ENCODE measurements around the gene FRMD3.
"Not testable (repeated sequence)": the region's sequence is repeated elsewhere in the genome, so short reads cannot be mapped to it uniquely, and the experiment has no call there.

FRMD3 gene

DNA sequence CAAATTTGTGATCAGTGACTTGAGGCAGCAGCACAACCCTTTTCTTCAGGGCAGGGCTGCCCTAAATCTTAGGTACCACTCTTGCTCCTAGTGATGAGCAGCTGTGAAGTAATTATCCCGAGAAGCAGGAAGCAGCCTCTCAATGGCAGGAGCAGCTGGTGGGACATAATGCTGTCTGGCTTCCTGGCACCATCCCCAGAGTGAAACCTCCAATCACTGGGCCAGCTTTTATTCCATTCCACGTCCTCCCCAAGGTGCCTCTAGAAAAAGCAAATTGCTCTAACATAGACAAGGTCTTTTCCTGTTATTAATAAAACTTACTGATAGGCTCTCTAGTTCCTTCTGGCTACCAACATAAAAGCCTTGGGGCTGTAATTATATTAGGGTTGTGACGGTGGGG, 154.0 kb downstream of the FRMD3 start:
- DNase-seq: no peak

DNA sequence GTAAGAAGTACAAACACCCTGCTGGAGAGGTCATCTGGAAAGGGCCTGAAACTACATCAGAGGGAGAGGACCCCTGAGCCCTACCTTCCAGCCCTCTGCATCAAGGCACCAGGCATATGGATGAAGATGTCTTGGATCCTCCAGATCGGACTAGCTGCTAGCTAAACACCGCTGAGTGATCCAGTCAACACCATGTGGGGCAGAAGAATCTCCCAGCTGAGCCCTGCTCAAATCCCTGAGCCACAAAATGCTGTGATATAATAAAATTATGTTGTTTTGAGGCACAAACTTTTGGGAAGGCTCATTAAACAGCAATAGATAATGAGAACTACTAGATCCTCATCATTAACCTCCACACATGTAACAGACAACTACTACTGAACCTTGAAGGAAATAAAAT, 155.2 kb downstream of the FRMD3 start:
- no peak for DNase-seq

DNA sequence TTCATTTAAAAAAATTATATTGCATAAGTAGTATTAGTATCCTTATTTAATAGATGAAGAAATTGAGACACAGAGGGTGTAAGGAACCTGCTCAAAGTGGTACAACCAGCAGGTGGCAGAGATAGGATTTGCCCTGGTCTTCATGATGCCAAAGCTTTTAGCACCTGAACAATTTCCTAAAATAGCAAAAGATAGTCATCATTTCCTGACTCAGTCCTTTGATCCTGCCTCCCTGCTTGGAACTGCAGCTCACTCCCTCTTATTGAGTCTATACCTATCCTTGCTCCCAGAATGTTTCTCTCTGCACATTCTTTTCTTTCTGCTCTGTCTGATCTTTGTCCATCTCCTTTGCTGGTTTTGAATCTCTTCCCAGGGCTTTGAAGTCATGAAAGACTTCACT, 155.8 kb downstream of the FRMD3 start:
- no peak for DNase-seq

DNA sequence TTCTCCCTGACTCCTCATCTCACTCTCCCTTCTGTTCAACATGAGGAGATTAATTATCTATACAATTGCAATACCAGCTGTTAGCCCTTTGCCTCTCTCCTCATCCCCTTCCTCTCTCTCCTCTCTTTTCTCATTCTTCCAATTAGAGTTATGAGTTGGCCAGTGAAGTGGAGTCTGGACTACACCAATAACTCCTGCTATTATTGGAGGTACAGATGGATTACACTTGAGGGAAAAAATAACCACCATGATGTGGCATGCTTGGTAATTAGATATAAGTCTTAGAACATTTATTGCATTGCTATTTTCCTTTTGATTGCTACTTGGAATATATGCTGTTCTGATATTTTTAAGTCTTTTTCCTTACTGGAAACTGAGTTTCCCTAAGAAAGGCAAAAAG, 159.2 kb downstream of the FRMD3 start:
- no peak for DNase-seq

DNA sequence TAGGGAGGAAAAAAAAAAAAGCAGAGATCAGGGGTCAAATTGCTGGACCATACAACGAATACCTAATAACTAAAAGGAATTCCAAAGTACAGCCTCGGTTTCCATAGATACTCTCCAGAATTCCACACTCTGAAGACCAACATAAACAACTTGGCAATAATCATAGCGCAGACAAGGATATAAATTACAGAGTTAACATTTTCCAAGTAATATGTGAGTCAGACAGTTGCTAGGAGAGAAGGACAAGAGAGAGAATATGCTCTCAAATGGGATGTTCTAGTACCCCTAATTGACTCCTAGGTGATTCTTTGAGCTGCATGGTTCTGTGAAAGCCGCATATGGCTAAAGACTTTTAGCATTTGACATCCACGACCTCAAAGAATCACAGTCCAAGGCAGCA, 165.2 kb downstream of the FRMD3 start:
- DNase-seq: no peak

DNA sequence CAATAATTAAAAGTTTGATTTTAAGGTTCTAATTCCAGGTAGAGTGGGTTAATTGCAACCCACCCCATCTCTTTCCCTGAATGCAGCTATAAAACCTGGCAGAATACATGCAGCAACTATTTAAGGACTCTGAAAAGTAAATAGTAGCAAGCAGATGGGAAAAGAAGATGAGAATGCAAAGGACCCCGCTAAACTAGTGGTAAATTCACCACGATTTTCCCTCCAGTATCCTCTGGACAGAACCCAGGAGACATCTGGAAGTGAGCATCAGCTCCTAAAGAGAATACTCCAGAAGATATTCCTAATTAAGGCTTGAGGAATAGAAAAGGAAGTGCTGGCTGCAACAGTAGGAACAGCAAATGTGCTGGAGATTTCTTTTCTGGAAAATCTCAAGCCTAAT, 170.9 kb downstream of the FRMD3 start:
- DNase-seq: no peak

DNA sequence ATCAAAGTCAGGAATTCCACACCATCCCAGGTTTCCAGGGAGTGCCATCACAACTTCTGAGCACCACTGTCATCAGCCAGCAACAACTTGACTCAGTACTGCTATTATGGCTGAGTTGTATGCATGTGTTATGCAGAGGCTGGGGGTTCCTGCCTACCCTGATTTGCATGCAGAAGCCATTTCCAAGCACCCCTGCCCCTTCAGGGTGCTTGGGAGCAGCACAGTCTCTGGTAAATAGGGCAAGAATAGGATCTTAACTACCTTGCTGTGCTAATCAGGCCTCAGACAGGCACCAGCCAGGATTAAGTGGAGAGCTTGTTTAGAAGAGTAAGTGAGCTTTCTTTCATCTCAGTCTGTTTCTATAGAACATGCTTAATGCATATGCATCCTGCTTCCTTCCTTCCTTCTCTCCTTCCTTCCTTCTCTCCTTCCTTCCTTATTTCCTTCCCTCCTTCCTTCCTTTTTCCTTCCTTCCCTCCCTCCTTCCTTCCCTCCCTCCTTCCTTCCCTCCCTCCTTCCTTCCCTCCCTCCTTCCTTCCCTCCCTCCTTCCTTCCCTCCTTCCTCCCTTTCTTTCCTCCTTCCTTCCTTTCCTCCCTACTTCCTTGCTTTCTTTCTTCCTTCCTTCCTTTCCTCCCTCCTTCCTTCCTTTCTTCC, 175.7 kb downstream of the FRMD3 start:
- DNase-seq: no peak

DNA sequence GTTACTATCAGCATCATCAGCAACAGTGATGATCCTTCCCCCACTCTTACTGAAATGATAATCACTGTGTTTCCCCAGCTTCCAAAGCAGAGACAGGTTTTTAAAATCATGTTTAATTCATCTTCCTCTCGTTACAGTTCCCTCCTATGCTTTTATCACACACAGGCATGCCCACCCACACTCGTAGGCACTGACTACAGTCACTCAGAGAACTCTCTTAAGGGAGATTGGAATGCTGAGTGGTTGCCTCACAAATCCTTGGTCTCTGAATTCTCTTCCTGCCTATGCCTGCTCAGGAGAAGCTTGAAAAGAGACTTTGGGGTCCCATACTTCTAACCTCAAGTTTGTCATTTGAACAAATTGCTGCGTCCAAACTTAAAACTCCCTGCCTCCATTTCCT, 179.2 kb downstream of the FRMD3 start:
- no peak for DNase-seq

DNA sequence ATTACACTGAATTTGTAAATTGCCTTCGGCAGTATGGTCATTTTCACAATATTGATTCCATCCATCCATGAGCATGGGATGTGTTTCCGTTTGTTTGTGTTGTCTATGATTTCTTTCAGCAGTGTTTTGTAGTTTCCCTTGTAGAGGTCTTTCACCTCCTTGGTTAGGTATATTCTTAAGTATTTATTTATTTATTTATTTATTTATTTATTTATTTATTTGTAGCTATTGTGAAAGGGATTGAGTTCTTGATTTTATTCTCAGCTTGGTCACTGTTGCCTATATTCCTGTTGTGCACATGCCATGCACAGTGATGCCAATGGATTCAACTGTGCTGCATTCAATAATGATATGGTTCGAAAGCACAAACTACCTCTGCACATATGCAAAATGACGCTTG, 179.7 kb downstream of the FRMD3 start:
- DNase-seq: not testable (repeated sequence)

DNA sequence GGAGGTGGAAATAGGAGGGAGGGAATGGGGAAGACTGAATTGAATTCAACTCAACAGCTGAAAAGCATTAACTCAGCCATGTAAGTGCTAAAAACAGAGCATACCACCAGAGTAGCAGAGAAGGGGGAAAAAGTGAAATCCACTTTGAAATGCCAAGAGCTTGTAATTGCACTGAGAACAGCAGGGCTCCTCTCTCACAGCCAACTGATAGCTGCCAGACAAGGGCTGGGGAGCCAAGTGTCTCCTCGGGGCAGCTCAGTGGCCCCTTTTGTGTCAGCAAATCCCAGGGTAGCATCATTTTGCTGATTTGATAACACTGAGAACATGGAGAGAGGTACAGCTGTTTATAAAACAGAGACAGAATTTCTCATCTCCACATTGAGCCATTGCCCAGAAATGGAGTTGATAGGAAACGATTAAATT, 182.5 kb downstream of the FRMD3 start:
- no peak for DNase-seq

DNA sequence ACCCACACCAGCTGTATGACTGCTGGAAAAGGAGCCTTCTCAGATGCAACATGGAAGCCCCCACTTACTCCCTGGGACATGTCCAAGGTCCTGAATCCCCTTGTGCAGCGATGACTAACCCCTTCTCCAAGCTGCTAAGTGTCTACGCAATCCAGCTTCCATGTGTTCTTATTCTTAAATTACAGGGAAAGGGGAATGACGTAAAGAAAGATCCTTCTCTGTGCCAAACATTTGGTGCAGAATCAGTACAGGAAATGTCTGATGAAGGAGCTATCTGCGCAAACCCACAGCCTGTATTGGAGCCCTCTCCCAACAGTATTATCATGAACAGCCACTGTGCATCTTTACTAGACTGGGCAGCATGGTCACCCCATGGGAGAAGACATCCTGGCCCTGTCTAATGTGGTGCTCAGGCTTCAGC, 183.2 kb downstream of the FRMD3 start:
- DNase-seq: peak; percentile 49

DNA sequence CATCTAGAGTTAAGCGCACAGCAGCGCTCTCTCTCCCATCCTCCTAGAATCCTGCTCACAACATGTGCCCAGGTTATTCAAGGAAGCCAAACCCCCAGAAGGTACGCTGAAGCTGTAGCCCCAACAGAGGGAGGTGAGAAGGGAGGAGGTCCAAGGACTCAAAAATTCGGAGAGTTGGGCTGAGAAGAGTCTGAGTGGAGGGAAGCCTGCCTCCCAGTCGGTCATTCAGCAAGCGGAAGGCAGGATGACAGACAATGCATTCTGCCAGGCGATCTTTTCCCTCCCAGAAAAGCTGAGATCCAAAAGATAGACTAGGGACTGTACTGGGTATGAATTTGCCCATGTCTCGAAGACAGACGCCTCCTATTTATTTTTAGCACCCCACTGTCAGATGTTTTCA, 189.2 kb downstream of the FRMD3 start:
- DNase-seq: no peak

DNA sequence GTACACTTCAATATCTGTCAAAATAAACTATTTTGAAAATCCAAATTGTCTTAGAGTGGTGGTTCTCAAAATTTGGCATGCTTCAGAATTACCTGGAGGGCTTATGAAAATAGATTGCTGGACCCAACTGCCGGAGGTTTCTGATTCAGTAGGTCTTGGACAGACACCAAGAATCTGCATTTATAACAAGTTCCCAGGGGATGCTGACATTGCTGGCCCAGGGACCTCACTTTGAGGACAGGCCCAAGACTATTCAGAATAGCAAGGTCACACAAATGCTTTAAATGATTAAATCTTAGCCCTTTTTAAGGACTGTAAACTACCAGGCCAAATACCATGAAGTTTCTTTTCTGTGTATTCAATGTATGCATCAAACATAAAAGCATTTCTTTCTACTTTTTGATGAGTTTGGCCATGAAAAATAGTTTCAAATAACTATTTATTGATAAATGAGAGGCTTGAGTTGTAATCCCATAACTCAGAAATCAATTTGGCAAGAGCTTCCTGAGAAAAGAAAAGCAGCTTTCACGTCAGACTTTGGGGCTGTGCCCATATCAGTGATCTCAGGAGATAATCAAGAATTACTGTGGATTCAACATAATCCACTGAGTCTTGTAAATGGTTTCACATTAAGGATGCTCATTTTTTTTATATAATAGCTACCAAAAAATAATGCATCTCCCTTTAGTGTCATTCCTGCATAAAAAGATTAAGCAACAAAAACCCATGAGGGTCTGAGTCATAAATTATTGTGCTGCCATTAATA, 191.4 kb downstream of the FRMD3 start:
- no peak for DNase-seq

DNA sequence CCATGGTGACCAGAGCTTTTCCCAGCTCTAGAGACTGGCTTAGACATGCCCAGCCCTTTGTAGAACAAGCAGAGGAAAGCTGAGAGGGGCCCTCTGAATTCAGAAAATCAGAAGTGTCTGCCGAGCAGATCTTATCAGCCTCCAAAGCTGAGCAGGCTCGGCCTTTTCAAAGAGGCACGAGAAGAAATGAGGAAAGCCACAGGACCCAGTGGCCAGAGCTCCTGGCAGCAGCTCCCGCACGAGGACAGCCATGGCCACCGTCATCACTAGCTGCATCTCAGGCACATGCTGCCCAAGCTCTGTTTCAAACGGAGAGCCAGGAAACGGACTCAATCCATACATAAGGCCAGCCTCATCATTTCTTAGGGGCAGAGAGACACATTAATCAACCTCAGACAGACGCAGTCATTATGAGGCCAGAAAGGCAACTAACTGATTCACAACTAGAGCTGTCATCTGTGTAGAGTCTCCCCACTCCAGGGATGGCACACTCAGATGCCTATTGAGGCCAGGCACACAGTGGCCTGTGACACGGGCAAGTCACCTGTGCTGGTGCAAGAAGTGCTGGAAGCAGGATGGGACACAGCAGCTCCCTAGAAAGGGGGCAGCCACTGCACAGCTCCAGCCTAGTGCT, 194.7 kb downstream of the FRMD3 start:
- DNase-seq: no peak

DNA sequence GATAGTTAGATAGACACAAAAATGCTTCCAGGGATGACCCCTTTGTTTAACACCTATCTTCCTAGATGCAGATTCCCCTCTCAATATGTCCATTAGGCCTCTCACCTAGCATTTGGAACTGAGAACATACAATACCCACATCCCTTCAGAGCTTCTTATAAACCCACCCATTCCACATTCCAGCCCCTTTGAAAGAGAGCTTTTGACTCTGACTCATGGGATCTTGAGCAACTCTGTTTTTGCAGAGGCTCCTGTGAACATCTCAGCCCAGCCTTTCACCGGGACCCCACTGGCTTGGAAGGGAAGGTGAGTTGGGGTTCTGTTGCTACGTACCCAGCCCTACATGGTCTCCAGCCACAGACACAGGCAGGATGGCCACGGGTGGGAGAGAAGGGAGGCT, 195.5 kb downstream of the FRMD3 start:
- no peak for DNase-seq

DNA sequence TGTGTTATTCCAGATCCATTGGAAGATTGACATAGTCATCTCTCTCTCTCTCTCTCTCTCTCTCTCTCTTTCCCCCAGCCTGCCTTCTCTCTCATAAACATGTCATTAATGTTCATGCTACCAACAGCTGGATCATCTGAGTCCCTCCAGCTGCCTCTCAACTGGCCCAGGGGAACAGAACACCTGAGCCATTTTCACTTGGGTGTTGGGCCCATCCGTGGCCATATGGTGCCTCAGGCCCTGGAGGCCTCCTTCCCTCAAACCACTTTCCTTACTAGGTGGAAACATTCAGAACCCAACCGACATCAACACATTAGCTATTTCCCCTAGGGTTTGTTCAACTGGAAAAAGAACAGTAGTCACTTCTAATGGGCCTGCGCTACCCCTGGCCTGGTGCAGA, 196.2 kb downstream of the FRMD3 start:
- no peak for DNase-seq

DNA sequence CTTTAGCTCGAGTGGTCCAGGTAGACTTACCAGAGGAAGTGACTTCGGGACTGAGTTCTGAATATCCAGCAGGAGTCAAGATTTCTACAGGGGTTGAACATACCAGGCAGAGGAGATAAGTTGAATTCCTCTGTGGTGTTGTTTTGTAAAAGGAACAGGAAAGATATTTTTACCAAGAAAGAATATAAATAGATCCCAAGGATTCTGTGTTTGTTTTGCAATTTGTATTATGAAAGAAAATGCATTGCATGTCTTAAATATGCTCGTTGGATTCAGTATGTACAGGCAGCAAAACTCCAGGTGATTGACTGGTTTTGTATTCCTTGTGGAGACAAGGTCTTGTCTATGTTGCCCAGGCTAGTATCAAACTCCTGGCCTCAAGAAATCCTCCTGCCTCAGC, 197.8 kb downstream of the FRMD3 start:
- no peak for DNase-seq

DNA sequence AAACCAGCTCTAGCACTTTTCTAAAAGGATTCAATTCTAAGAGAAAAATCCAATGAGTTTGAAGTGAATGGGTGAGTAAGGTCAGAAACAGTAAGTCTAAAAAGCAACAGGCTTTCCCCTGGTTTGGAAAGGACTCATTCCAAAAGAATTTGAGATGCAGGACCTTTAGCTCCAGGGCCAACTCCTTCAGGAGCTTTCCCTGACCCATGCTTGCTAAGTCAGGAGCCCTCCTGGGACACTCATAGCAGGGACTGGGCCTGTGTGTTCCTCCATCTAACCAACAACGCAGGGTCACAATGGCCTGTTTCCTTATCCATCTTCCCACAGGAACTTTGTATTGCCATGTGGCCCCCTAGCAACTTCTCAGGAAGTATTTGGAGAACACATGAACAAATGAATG, 198.8 kb downstream of the FRMD3 start:
- DNase-seq: peak; percentile 15

DNA sequence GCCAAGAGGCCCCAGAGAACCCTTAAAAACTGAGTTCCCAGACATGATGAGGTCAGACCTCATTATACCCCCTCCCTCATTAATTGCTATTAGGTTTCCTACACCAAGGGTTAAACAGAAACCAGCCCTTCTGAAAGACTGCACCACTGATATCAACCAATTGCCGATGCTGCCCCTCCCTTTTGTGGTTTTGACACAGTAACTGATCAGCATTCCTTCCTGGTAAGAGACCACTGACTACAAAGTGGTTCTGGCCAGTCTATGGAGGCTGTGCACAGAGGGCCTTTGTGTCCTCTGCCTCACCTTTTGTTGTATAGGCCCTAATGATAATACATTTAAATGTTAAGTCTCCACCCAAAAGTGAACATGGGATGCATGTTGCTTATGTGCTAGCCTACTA, 201.5 kb downstream of the FRMD3 start:
- no peak for DNase-seq

DNA sequence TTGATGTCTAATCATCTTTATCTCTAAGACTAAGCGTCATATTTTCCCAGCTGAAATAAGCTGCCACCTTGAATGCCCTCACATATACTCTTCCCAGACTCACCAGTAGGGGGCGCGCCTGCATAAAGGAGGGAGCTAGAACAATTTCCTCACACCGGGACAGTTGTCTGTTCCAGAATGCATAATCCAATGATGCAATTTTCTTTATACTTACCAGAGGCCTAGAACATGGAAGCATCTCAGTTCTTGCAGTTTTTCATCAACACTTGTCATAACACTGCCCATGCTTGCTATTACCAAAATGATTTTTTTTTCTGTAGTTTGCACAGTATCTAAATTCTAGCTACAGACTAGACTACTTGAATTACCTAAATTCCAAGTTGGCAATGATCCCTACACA, 203.9 kb downstream of the FRMD3 start:
- peak; percentile 83 for DNase-seq

DNA sequence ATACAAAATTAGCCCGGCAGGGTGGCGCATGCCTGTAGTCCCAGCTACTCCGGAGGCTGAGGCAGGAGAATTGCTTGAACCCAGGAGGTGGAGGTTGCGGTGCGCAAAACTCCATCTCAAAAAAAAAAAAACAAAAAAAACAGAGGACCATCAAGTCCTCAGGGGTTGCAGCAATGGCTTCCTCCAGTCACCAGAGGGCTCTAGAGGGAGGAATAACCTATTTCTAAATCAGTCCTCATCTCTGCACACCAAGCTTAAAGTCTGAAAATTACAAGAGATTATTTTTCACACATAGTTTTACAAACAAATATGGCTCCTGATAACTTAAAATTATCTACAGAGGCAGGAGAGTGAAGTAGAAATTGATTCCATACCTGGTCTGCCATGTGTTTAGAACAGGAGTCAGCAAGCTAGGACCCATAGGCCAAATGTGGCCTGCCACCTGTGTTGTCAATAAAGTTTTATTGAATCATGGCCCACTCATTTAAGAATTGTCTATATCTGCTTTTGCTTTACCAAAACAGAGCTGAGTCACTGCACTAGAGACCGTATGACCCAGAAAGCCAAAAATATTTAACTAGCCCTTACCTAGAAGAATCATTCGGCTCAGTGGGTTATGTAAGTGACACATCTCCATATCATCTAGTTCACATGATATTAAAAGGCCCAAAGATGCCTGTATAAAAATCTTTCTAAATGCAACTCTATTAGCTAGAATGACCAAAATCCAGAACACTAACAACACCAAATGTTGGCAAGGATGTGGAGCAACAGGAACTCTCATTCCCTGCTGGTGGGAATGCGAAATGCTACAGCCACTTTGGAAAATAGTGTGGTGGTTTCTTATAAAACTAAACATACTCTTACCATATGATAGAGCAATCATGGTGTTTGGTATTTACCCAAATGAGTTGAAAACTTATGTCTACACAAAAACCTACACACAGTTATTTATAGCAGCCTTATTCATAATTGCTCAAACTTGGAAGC, 207.7 kb downstream of the FRMD3 start:
- peak; percentile 11 for DNase-seq

DNA sequence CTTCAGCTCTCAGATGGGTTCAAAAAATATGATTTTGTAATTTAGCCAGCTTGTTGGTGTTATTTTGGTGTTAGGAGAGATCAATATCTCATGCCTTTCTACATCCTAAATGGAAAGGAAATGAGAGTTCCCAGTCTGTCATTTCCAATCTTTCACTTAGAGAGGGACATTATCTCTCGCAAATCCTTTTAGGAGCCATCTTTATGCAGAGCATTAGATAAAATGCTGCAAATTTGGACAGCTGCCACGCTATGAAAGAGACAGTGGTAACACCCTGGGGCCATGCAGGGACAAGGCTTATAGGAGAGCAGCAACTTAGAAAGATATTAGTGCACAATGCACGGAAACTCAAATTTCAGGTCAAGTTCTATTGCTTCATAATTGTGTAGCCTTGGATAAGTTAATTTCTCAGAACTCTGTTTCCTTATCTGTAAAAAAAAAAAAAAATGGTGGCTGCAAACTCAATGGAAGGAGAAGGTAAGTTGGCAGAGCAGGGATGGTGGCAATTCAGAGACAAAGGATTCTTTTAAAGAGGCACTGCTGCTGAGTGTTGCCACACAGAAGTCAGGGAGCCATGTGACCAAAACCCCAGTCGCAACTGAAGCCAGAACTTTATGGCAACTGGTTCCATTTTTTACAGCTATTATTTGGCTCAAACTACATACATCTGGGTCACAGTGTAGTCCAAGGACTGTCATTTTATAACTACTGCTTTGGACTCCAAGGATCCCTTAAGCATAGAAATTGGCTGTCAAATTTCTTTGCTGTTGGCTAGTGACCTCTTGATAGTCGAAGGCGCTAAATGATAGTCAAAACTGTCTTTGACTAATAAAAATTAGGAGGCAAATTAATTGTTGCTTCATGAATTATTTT, 210.2 kb downstream of the FRMD3 start:
- no peak for DNase-seq

Measured in fibroblast of skin of back (primary cell).